MM.1S (cell line): ENCODE results near the gene STIL.

Experiments
- CTCF ChIP-seq: fragments of 300-600 bp; sonication (generic); IDR thresholded peaks from 2 replicates; pipeline ENCODE4 v1.5.1; 2016; ENCODE audit warnings: antibody characterized with exemption, low read length, mixed read lengths
- EZH2phosphoT487 ChIP-seq: fragments of 300-600 bp; sonication (generic); IDR thresholded peaks from 2 replicates; pipeline ENCODE4 v1.6.1; 2018; ENCODE audit warnings: antibody characterized with exemption, low read length

DNA sequence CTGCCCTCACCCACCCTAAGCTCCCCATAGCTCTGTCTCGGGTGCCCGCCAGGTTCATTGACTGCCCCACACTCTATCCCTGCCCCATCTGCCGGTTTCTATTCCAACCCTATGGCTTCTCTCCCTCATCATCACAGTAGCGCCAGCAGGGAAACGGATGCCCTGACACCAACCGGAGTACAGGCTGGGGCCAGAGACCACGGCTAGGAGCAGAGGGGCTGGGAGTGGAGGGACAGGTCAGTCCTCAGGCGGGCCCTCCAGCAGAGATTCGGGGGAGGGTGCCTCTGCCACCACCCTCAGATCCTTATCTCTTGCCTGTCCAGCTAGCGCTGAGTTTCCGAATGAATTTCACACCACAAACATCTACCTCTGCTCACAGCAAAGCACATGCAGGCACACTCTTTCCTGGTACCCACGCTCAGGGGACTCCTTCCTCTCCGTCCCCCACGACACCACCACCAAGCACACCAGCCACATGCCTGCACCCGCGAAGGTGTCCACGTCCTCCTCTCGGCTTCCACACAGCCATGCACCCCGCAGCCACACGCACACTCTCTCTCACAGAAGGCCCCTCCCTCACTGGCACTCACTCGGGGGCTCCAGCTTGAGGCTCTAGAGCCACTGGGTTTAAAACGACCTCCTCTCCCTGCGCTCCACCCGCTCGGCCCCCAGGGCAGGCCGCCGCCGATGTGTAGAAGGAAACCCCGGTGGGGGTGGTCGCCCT lies 89.1 kb downstream of the STIL start:
- no peak for TF ChIP-seq CTCF
- no peak for TF ChIP-seq EZH2phosphoT487
